GM21576 (cell line): Measurements from ENCODE around the gene CACNA1B.

Experiments used
- ATAC-seq: cut with Tn5 transposase; IDR thresholded peaks from one replicate; pipeline ENCODE4 v1.9.1; 2021; ENCODE audit warnings: mild to moderate bottlenecking, moderate library complexity; ENCODE audit not compliant: unreplicated experiment

Gene CACNA1B

DNA sequence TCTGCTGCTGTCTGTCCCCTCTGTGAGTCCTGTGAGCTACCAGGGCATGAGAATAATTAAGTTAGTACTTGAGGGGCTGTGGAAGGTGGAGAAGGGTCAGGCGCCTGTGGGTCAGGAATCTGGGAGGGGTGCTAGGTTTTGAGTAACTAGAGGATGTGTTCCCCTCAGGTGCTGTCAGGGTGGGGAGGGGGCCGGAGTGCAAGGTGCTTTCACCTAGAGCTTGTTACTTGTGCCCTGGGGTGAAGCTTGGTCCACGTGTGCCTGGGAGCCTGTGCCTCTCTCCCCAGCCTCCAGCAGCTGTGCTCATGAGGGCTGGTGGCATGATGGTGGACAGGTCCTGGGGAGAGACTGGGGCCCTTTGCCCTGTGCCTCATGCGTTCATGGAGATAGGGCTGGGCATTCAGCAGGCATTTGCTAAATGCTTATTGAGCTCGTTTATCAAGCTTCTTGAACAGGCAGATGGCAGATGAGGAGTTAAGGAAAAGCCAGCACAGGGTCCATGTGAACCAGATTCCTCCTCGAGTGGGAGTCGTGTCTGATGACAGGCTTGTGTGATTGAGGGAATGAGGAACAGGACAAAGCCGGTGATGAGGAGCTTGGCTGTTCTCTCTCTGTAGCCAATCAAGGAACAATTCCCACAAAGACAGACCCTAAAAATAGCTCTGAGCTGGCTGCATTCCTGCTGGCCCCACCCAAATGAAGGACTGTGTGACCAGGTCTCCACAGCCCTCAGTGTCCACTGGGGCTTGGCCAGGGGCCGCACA, 40.9 kb downstream of the CACNA1B start:
- no peak for ATAC-seq

DNA sequence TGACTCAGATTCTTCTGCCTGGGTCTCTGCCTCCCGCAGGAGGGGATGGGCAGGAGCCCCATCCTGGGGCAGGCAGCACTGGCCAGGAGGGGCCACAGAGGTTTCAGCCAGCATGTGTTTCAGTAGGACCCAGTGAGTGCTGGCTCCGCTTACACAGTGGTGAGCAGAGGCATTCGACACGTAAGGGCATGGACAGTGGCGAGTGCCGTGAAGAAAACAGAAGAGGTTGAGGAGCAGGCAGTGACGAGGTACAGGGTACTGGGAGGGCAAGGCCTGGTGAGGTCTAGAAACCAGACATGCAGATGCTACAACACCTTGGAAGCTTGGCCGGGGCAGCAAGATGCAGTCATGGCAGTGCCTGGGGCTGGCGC, 41.5 kb downstream of the CACNA1B start:
- no peak for ATAC-seq

DNA sequence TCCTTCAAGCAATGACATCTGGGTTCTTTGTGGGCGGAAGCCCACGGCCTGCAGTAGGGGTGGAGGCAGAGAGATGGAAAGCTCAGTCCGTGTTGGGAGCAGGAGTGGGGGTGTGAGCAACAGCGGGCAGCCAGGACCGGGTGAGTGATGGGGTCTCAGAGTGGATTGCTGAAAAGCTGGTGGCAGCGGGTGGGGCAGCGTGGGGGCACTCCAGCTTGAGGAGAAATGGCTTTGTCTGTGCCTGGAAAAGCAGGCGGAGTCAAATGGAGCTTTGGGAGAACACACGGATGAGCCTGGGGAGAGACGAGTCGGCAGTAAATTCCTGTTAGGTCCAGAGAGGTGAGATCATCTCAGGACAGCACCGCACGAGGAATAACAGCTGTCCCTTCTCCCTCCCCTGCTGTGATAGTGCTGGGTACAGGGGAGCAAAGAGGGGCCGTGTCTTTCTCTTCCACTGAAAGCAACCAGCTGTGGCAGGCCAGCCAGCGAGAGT, 42.1 kb downstream of the CACNA1B start:
- ATAC-seq, result no peak

DNA sequence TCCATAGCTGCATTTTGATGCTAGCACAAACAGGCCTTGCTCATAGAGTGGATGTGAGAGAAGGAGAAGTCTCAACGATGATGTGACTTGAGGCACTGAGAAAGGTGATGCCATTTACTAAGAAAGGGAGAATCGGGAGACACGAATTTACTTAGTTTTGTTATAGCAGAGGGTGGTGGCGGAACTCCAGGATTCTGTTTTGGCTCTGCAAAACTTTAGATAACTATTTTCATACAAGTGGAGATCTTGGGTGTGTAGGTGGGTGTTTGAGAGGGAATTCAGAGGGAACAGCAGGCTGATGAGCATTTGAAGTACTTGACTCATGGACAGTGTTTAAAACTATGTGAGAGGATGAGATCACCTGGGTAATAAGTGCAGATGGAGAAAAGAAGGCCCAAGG, 43.2 kb downstream of the CACNA1B start:
- no peak for ATAC-seq

DNA sequence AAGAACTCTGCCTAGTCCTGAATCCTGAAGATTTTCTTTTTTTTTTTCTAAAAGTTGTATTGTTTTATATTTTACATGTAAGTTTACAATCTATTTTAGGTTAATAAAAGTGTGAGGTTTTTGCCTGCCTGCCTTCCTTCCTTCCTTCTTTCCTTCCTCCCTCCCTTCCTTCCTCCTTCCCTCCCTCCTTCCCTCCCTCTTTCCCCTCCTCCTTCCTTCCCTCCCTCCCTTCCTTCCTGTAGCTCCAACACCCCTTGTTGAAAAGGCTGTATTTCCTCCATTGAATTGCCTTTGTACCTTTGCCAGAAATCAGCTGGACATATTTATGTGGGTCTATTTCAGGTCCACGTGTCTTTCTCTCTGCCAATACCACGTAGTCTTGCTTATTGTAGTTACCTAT, 46.6 kb downstream of the CACNA1B start:
- ATAC-seq, result no peak

DNA sequence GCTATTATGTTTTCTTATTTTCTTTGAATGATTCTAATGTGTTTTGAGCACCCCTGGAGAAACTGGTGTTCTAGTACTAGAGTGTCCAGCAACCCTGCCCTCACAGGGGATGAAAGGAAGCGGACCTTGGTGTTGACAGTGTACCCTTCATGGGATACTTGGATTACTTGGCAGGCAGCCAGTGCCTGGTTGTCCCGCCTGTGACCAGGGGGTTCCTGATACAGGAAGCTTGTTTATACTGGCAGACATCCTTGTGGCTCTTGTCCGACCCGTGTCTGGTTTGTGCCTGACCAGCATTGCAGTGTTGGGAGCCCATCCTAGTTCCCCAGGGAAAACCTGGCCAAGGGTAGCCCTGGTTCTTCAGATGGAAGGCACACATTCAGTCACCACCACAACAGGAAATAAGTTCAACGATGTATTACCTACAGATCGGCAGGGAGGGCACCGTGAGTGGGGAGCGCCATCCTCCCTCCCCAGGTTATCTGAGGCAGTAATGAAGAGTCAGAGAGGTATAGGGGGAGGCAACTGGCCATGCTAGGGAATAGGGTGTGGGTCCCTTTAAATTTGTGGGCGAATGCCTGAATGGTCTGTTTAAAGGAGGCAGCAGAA, 47.3 kb downstream of the CACNA1B start:
- no peak for ATAC-seq

DNA sequence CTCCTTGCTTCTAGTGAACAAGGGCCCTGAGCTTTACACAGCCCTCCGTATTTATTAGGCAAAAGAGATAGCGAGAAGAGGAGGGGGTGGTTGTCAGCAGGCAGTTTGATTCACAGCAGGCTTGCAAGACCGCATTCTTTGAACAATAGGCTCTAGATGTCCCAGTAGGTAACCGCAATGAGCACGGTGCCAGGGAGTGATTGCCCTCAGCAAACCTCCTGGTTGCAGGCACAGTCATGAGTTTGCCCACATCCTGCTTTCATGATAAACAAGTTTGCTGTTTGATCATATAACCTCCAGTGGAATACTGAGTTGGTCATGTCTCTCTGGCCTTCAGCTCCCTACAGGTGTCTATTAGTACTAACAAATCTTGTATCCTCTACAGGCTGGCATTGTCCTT, 66.1 kb downstream of the CACNA1B start:
- ATAC-seq, result no peak

- no peak for ATAC-seq
Observed at GRCh38 chr9:137945581-137945980, 68.0 kb downstream of the CACNA1B start.

DNA sequence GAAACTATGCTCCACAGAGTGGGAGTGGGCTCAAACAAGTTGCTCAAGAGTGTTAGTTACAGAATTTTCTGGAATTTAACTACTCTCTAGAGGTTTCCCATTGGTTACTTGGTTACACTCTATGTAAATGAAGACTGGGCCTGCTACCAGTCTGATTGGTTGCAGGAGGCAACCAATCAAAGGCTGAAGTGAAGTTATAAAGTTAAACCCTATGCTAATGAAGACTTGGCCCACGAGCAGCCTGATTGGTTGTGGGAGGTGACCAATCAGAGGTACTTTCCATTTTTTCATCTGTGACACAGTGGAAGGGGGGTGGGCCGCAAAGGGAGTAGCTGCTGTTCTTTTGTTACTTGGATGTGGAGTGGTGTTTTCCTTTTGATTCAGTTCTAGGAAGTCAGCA, 69.4 kb downstream of the CACNA1B start:
- ATAC-seq, result no peak

- no peak for ATAC-seq
Observed at GRCh38 chr9:137948642-137949041, 71.1 kb downstream of the CACNA1B start.

GRCh38 chr9:137949260-137949659, 71.7 kb downstream of the CACNA1B start:
- no peak for ATAC-seq

DNA sequence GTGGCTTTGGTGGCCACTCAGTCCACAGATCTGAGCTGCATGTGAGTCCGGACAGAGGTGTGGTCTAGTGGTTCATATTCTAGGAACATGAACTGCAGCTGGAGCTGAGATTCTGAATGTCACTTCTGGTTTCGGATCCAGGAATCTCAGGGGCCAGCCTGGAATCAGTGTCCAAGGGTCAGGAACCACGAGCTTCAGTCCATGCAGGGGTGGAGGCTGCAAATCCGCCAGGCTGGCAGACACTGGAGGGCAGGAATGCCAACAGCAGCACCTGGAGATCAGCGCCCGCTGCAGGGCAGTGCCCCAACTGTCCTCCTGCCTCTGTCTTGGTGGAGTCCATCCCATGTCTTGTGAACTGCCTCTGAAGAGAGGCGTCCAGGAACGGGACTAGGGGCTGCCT, 73.5 kb downstream of the CACNA1B start:
- ATAC-seq, result no peak

DNA sequence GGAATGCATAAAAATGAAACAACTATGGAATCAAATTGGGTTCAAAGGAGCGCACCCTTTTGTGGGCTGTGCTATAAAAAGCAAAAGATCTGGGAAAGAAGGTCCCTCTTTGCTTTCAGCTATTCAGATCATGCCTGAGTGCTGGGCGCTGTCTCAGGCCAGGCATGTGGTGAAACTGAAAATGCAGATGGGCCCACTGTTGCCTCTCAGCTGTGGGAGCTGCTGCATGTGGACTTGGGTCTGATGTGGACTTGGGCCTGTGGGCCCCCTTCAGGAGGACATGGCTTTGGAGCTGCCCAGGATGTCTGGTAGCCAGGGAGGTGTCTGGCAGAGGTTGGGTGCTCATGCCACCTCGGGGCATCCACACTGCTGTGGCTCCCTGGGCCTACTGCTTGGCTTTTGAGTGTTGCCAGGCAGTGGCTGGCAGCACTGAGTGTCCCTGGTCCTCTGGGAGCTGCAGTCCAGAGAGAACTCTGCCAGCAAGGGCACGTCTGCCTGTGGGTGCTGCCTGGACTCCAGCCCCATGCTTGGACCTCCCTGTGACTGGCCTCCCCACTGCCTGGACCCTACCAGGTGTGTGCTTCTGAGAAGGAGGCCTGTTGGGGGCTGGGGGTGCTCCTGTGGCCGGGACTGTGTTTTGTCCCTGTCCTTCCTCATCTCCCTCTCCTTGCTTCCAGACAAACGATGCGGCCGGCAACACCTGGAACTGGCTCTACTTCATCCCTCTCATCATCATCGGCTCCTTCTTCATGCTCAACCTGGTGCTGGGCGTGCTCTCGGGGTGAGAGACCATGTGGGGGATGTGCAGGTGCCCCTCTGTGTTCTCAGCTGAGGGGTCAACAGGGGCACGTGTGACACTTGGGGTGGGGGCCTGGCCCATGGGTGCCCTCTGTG, 74.3 kb downstream of the CACNA1B start:
- no peak for ATAC-seq

GRCh38 chr9:137952976-137953666, 75.5 kb downstream of the CACNA1B start:
- no peak for ATAC-seq

DNA sequence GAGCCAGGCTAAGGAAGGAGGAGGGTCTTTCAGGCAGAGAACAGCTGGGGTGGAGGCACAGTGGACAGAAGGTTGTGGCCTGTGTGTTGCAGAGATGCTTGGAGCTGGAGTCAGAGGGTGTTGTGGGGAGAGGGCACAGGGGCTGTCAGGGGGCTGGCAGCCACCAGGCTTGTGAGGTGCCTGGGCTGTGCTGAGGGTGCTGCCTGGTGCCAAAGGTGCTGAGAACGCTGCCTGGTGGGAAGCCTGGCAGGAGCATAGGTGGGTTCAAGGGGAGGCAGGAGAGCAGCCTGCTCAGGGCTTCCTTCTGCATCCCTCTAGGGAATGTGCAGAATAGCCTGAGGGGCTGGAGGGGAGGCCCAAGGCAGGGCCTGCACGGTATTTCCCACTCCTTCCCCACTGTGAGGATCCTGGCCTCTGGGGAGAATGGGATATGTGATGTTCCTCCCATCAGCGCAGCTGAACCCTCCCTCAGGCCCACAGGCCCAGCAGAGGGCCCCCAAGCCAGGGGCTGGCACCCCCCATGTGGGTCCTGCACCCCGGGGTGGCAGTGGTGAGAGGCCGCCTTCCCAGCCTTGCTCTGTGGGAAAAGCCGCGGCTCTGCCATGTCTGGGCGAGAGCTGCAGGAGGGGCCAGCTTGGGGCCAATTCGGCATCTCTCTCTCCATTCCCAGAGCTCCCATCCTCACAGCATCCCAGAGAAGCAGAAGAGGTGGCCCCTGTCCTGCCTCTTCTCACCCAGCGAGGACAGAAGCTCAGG, 76.3 kb downstream of the CACNA1B start:
- ATAC-seq, result no peak

- ATAC-seq, result no peak
Observed at GRCh38 chr9:137955224-137955570, 77.6 kb downstream of the CACNA1B start.

DNA sequence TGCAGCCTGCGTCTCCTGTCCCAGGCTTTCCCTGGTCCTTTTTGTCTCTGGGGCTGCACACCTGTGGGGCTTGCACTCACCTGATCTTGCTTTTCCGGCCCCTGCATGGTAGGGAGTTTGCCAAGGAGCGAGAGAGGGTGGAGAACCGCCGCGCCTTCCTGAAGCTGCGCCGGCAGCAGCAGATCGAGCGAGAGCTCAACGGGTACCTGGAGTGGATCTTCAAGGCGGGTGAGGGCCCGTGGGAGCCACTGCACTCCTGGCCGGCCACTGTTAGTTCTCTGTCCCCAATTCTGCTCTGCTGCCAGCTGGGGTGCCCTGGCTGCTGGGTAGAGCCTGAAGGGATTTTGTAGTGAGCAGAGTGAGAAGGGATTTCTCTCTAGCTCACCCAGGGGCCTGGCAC, 78.0 kb downstream of the CACNA1B start:
- ATAC-seq, result no peak

DNA sequence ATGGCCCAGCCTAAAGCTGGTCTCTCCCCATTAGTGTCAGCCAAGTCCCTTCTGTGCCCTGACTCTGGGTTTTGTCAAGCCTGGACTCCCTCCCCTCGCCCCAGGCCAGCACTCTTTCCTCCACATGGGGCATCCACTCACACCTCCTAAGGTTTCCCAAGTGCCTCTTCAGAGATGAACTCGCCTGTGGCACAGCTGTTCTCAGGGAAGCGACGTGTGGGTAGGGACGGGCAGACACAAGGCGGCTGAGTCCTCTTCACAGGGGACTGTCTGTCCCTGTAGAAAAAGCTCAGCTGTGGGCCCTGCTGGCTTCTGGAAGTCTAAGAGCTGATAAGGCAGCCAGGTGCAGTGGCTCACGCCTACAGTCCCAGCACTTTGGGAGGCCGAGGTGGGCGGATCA, 78.5 kb downstream of the CACNA1B start:
- ATAC-seq, result no peak

DNA sequence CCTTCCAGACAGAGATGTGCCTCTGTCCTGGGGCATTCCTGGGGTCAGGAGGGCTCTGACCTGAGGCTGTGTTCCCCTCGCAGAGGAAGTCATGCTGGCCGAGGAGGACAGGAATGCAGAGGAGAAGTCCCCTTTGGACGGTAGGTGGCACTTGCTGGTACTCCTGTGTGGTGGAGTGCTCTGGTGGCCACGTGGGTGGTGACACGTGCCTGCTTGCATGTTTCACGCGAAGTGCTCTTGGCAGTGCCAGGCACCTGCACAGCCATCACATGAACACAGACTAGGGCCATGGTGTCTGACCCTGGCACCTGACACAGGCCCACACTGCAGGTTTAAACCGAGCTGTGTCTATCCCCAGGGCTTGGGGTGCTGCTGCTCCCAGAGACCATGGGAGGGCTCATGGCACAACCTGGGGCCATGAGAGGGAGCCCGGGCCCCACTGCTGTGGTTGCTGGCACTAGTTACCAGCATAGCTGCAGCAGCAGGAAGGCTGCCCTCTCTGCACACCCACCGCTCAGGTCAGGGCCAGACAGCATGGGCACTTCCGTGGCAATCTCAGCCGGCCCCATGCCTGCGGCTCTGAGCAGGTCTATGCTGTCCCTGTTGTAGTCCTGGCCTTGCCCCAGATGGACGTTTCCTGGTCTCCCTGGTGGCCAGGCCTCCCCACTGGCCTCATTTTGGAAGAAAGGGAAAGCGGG, 79.3 kb downstream of the CACNA1B start:
- ATAC-seq, result no peak
